Adrenal gland (tissue), 5 donors: ENCODE measurements around the gene RASGRF2.

ENCODE experiments used
- POLR2A ChIP-seq, 2 donors: fragments of 450-650 bp; IDR thresholded peaks; one replicate each; pipeline ENCODE4 v1.6.1; 2017; ENCODE audit warnings: antibody characterized with exemption in 2 of 2, mild to moderate bottlenecking in 2 of 2, moderate library complexity in 1 of 2
- TF ChIP-seq, protein P1 (sequence below), 6 experiments: fragments of 450-650 bp in 4 of 6; fragments of 200-600 bp in 2 of 6; sonication (generic) in 1 of 6; IDR thresholded peaks; 1 replicate in 5 of 6; 2 replicates in 1 of 6; pipeline versions ENCODE4 v1.5.1 to v1.8.0; 2016 to 2021; ENCODE audit warnings: antibody characterized with exemption in 6 of 6, mild to moderate bottlenecking in 2 of 6, moderate library complexity in 1 of 6
- donor health status: DM: no; HTN: no; CAD: no.

- TF ChIP-seq, protein P1, sequence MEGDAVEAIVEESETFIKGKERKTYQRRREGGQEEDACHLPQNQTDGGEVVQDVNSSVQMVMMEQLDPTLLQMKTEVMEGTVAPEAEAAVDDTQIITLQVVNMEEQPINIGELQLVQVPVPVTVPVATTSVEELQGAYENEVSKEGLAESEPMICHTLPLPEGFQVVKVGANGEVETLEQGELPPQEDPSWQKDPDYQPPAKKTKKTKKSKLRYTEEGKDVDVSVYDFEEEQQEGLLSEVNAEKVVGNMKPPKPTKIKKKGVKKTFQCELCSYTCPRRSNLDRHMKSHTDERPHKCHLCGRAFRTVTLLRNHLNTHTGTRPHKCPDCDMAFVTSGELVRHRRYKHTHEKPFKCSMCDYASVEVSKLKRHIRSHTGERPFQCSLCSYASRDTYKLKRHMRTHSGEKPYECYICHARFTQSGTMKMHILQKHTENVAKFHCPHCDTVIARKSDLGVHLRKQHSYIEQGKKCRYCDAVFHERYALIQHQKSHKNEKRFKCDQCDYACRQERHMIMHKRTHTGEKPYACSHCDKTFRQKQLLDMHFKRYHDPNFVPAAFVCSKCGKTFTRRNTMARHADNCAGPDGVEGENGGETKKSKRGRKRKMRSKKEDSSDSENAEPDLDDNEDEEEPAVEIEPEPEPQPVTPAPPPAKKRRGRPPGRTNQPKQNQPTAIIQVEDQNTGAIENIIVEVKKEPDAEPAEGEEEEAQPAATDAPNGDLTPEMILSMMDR (IDR thresholded peaks at IDR 0.05): no peak
- no peak for TF ChIP-seq POLR2A (IDR thresholded peaks at IDR 0.05)
Observed at GRCh38 chr5:81097713-81098112, 137.6 kb downstream of the RASGRF2 start.
